ENCODE measurements around the gene TARDBP.
A peak's percentile ranks its signal among the peaks of the same experiment; 100 is the strongest.

The TARDBP gene

GRCh38 chr1:11057477-11057876, 45.0 kb downstream of the TARDBP start:
- Histone ChIP-seq H3K4me2 (ENCODE audit: low read length) (no peak overlapping the region), H3K36me3 (ENCODE audit: insufficient read depth, low read length) (peaks cover 43% of the 10 kb centered on the region), H3K79me2 (ENCODE audit: insufficient read depth, low read length) (peaks cover 18% of the 10 kb centered on the region; the same call in 1 of the 2 replicates), H4K20me1 (ENCODE audit: insufficient read depth, low read length) (no peaks in the 10 kb centered on the region), H3K4me3 (ENCODE audit: low read depth, low read length, poor library complexity, severe bottlenecking) (no peak overlapping the region), H3K9me3 (ENCODE audit: low read length) (no peaks in the 10 kb centered on the region), H3K9ac (ENCODE audit: low read length) (no peak overlapping the region), H3K4me1 (ENCODE audit: insufficient read depth, low read length, severe bottlenecking) (peaks cover 38% of the 10 kb centered on the region), H2AFZ (ENCODE audit: low read length) (no peak overlapping the region), H3K27ac (ENCODE audit: low read depth, low read length, poor library complexity, severe bottlenecking) (no peak overlapping the region), H3K27me3 (ENCODE audit: insufficient read depth, low read length) (no peaks in the 10 kb centered on the region), H3K9me2 (ENCODE audit: low read depth, low read length) (no peaks in the 10 kb centered on the region), H3F3A (ENCODE audit: insufficient read depth, low read length) (no peaks in the 10 kb centered on the region)
- no peak for TF ChIP-seq EZH2 (IDR thresholded peaks at IDR 0.05; ENCODE audit: borderline replicate concordance, low read length)
- no peak for TF ChIP-seq CTCF (IDR thresholded peaks at IDR 0.05; ENCODE audit: low read length)

DNA sequence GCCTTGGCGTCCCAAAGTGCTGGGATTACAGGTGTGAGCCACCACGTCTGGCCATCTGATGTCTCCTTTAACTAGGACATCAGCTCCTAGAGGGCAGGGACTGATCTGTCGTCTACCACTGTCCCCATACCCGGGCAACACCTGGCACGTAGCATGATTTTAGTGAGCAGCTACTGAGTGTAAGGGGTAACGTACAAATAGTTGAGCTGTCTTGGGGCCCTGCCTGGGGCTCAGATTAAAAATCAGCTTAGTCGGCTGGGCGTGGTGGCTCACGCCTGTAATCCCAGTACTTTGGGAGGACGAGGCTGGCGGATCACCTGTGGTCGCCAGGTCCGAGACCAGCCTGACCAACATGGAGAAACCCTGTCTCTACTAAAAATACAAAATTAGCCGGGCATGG, 45.6 kb downstream of the TARDBP start:
- Histone ChIP-seq H3K9ac (ENCODE audit: low read length) (no peak overlapping the region; the same call in 1 of the 2 replicates), H3F3A (ENCODE audit: insufficient read depth, low read length) (no peaks in the 10 kb centered on the region), H3K4me1 (ENCODE audit: insufficient read depth, low read length, severe bottlenecking) (peaks cover 33% of the 10 kb centered on the region), H3K27ac (ENCODE audit: low read depth, low read length, poor library complexity, severe bottlenecking) (no peak overlapping the region), H3K79me2 (ENCODE audit: insufficient read depth, low read length) (peaks cover 18% of the 10 kb centered on the region; the same call in 1 of the 2 replicates), H2AFZ (ENCODE audit: low read length) (no peak overlapping the region), H3K9me3 (ENCODE audit: low read length) (no peaks in the 10 kb centered on the region), H3K9me2 (ENCODE audit: low read depth, low read length) (no peaks in the 10 kb centered on the region), H4K20me1 (ENCODE audit: insufficient read depth, low read length) (no peaks in the 10 kb centered on the region), H3K36me3 (ENCODE audit: insufficient read depth, low read length) (peaks cover 48% of the 10 kb centered on the region), H3K4me2 (ENCODE audit: low read length) (peak overlapping the region; percentile 81; the same call in 1 of the 2 replicates), H3K4me3 (ENCODE audit: low read depth, low read length, poor library complexity, severe bottlenecking) (peak overlapping the region; percentile 94), H3K27me3 (ENCODE audit: insufficient read depth, low read length) (no peaks in the 10 kb centered on the region)
- no peak for TF ChIP-seq EZH2 (IDR thresholded peaks at IDR 0.05; ENCODE audit: borderline replicate concordance, low read length)

DNA sequence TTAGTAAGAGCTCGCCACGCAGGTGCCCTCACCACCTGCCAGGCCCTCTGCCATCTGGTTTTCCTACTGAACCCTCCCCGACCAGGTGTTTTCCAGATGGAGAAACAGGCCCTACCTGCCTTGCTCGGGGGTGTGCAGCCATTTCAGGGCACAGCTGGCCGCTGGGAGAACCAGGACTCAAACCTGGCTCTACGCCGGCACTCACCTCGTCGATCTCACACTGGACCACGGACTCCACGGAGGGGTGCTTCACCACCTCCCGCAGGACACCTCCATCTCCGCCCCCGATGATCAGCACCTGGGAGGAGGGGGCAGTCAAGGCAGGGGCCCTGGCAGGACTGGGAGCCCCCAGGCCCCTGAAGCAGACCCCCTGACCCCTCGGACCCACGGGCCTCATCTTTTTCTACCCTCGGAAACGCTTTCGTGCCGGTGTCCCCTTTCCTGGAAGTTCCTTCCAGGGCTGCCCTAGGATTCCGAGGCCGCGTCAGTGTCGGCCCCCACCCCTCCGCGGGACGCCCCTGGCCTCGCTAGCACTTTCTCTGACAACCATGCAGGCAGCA, 46.2 kb downstream of the TARDBP start:
- H3K79me2 ChIP-seq (ENCODE audit: insufficient read depth, low read length) = peaks cover 18% of the 10 kb centered on the region; the same call in 1 of the 2 replicates
- H3K4me1 ChIP-seq (ENCODE audit: insufficient read depth, low read length, severe bottlenecking) = peaks cover 27% of the 10 kb centered on the region
- TF ChIP-seq EZH2 (IDR thresholded peaks at IDR 0.05; ENCODE audit: borderline replicate concordance, low read length) (no peak), CTCF (IDR thresholded peaks at IDR 0.05; ENCODE audit: low read length) (no peak)
- H3K9ac ChIP-seq (ENCODE audit: low read length) = peak overlapping the region; percentile 99
- no peaks in the 10 kb centered on the region for H3K27me3 ChIP-seq (ENCODE audit: insufficient read depth, low read length)
- no peaks in the 10 kb centered on the region for H3F3A ChIP-seq (ENCODE audit: insufficient read depth, low read length)
- peak overlapping the region; percentile 81 for H3K4me2 ChIP-seq (ENCODE audit: low read length)
- H3K36me3 ChIP-seq (ENCODE audit: insufficient read depth, low read length) = peaks cover 49% of the 10 kb centered on the region
- H3K9me2 ChIP-seq (ENCODE audit: low read depth, low read length) = no peaks in the 10 kb centered on the region
- H2AFZ ChIP-seq (ENCODE audit: low read length) = no peak overlapping the region
- H3K9me3 ChIP-seq (ENCODE audit: low read length) = no peaks in the 10 kb centered on the region
- H4K20me1 ChIP-seq (ENCODE audit: insufficient read depth, low read length) = no peaks in the 10 kb centered on the region
- H3K27ac ChIP-seq (ENCODE audit: low read depth, low read length, poor library complexity, severe bottlenecking) = peak overlapping the region; percentile 1
- H3K4me3 ChIP-seq (ENCODE audit: low read depth, low read length, poor library complexity, severe bottlenecking) = peak overlapping the region; percentile 94

All from OCI-LY1 (cell line).